Measurements from ENCODE around the gene ZNF786. TPM values are rescaled to one million over a fixed set of nuclear protein-coding genes. Genes with fewer than 3 reads are reported as not detected.

The ZNF786 gene
- total and polyA plus RNA-seq, 9 of the 15 experiments (the other 6 are each of a cell fraction or from before 2014, with no cell fraction given), result 0.31 to 5.4 (median 3.0) TPM

GRCh38 chr7:149104749-149105148 is 14.2 kb upstream of the ZNF786 start (continued):
- no peak for TF ChIP-seq CHD7 (IDR thresholded peaks at IDR 0.05; ENCODE audit: low read depth, low read length)
